ENCODE data around the gene GOT1.

- TF ChIP-seq, protein P1, sequence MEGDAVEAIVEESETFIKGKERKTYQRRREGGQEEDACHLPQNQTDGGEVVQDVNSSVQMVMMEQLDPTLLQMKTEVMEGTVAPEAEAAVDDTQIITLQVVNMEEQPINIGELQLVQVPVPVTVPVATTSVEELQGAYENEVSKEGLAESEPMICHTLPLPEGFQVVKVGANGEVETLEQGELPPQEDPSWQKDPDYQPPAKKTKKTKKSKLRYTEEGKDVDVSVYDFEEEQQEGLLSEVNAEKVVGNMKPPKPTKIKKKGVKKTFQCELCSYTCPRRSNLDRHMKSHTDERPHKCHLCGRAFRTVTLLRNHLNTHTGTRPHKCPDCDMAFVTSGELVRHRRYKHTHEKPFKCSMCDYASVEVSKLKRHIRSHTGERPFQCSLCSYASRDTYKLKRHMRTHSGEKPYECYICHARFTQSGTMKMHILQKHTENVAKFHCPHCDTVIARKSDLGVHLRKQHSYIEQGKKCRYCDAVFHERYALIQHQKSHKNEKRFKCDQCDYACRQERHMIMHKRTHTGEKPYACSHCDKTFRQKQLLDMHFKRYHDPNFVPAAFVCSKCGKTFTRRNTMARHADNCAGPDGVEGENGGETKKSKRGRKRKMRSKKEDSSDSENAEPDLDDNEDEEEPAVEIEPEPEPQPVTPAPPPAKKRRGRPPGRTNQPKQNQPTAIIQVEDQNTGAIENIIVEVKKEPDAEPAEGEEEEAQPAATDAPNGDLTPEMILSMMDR (IDR thresholded peaks at IDR 0.05) = no peak
- TF ChIP-seq POLR2A (IDR thresholded peaks at IDR 0.05) = no peak
Observed at GRCh38 chr10:99375426-99375825, 55.0 kb downstream of the GOT1 start.
